G401 (cell line): Measurements from ENCODE around the gene ABCC4. TPM values are rescaled to one million over a fixed set of nuclear protein-coding genes. Genes with fewer than 3 reads are reported as not detected.

Experiments
- DNase-seq: peaks from one replicate; pipeline ENCODE4 v3.0.0-alpha.2; 2015; ENCODE audit warnings: low spot score
- in situ Hi-C: cut with HindIII; loops from 2 replicates; pipeline ENCODE4 v1.10.0; 2016; ENCODE audit warnings: low sequenced_read_pairs, mixed read lengths
- total RNA-seq: library from RNA; depleted of rRNA; stranded (reverse); fragments of >200 nt; shearing (Covaris generic); gene quantifications from 2 replicates; pipeline ENCODE4 v1.2.3, GENCODE V29; 2014; rRNA removed

The ABCC4 gene
- 4.1 and 12.9 TPM in 2 replicates for total RNA-seq

GRCh38 chr13:95301183-95301967 is at the start of gene ABCC4:
ABCC4 (minus strand) TSS chr13:95301451; CDS start chr13:95301314, 137 bp downstream.
- peak; percentile 6 for DNase-seq
- in situ Hi-C loops: no loop called here

- in situ Hi-C loops: no loop called here
Observed at GRCh38 chr13:95349267-95349666, 48.0 kb upstream of the ABCC4 start.

GRCh38 chr13:95343944-95344343 is 42.7 kb upstream of the ABCC4 start:
- no peak for DNase-seq
- in situ Hi-C loops: no loop called here

More at GRCh38 chr13:95349267-95349666, 48.0 kb upstream of the ABCC4 start:
- no peak for DNase-seq

GRCh38 chr13:95341441-95341840 is 40.2 kb upstream of the ABCC4 start:
- DNase-seq: no peak
- in situ Hi-C loops: no loop called here

- DNase-seq: no peak
- in situ Hi-C loops: no loop called here
Observed at GRCh38 chr13:95338905-95339304, 37.7 kb upstream of the ABCC4 start.

- no peak for DNase-seq
- in situ Hi-C loops: no loop called here
Observed at GRCh38 chr13:95337597-95337996, 36.3 kb upstream of the ABCC4 start.

GRCh38 chr13:95335667-95336066 is 34.4 kb upstream of the ABCC4 start:
- in situ Hi-C loops: no loop called here
- DNase-seq: no peak

- in situ Hi-C loops: no loop called here
- DNase-seq: no peak
Observed at GRCh38 chr13:95328386-95328785, 27.1 kb upstream of the ABCC4 start.

GRCh38 chr13:95327190-95327589 is 25.9 kb upstream of the ABCC4 start:
- DNase-seq: no peak
- in situ Hi-C loops: no loop called here

- DNase-seq: no peak
- in situ Hi-C loops: no loop called here
Observed at GRCh38 chr13:95326695-95327094, 25.4 kb upstream of the ABCC4 start.

- in situ Hi-C loops: no loop called here
- DNase-seq: no peak
Observed at GRCh38 chr13:95325485-95325884, 24.2 kb upstream of the ABCC4 start.

- no peak for DNase-seq
Observed at GRCh38 chr13:95323930-95324662, 22.8 kb upstream of the ABCC4 start.

GRCh38 chr13:95319551-95320274 is 18.5 kb upstream of the ABCC4 start:
- in situ Hi-C loops: no loop called here
- no peak for DNase-seq

More at GRCh38 chr13:95323930-95324662, 22.8 kb upstream of the ABCC4 start:
- in situ Hi-C loops: no loop called here

- in situ Hi-C loops: no loop called here
- DNase-seq: no peak
Observed at GRCh38 chr13:95317039-95317989, 16.1 kb upstream of the ABCC4 start.

- DNase-seq: no peak
Observed at GRCh38 chr13:95315752-95316151, 14.5 kb upstream of the ABCC4 start.

GRCh38 chr13:95307507-95307906 is 6.3 kb upstream of the ABCC4 start:
- DNase-seq: no peak
- in situ Hi-C loops: no loop called here

More at GRCh38 chr13:95315752-95316151, 14.5 kb upstream of the ABCC4 start:
- in situ Hi-C loops: no loop called here

GRCh38 chr13:95304453-95304852 is 3.2 kb upstream of the ABCC4 start:
- in situ Hi-C loops: no loop called here
- no peak for DNase-seq

- peak; percentile 25 for DNase-seq
- in situ Hi-C loops: no loop called here
Observed at GRCh38 chr13:95301968-95302393, 730 bp upstream of the ABCC4 start.
